NT2/D1 (cell line): ENCODE results near the gene HBEGF.

Experiments used
- SUZ12 ChIP-seq: IDR thresholded peaks from 2 replicates; pipeline ENCODE4 v1.6.1; 2011; ENCODE audit not compliant: insufficient read length, insufficient read depth; ENCODE audit errors: extremely low read depth
- YY1 ChIP-seq: IDR thresholded peaks from 2 replicates; pipeline ENCODE4 v1.6.1; 2011; ENCODE audit not compliant: insufficient read length, insufficient read depth
- ZNF274 ChIP-seq: IDR thresholded peaks from 2 replicates; pipeline ENCODE4 v1.6.1; 2011; ENCODE audit warnings: mild to moderate bottlenecking, low read depth, low read length

DNA sequence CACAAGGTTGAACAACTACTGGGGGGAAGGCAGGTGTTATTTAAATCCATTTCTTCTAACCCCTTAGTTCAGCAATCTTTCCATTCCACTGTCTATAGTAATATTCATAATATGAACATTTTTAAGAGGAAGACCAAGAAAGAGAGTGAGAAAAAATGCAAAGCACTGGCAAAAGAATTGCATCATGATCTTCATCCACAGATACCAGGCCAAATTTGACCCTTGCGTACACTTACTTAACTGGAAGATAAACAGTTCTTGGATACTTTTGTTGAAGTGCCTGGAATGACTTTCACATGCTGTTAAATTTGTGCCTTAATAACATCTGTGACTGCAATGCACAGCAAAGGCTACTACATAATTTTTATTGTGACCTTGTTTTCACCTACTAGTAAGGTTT lies 45.3 kb downstream of the HBEGF start:
- TF ChIP-seq YY1 = no peak
- TF ChIP-seq SUZ12 = no peak
- no peak for TF ChIP-seq ZNF274
